ENCODE measurements around the gene KSR2. TPM values are rescaled to one million over a fixed set of nuclear protein-coding genes. Genes with fewer than 3 reads are reported as not detected.
"Not testable (repeated sequence)": the region's sequence is repeated elsewhere in the genome, so short reads cannot be mapped to it uniquely, and the experiment has no call there.

Gene KSR2
- total and polyA plus RNA-seq, 3 donors from 2014 or later = 2.4 to 3.8 (median 2.4) TPM

DNA sequence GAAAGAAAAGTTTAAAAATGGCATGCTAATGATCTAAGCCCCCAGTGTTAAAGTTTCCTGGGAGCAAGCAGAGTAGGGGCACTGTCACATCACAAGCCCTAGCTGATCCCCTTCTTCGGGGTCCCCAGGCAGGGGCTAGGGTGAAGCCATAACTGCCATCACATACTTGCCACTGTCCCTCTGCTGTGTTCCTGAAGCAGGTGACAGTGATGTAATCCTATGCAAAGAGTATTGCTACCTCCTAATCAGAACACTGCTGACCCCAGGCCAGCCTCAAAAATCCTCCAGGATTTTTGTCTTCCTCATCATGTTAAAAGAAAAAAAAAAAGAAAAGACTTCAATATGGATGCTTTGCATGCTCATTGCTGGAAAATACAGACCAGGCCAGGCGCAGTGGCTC is 46.5 kb upstream of the KSR2 start:
- WGBS, 2 donors = 69 to 78% methylated on average over 2 of the region's 2 CpGs
- H3K9me3 ChIP-seq = no peaks in the 10 kb centered on the region
- H3K27ac ChIP-seq = no peak overlapping the region
- H3K27me3 ChIP-seq = no peaks in the 10 kb centered on the region
- no peaks in the 10 kb centered on the region for H3K36me3 ChIP-seq (ENCODE audit: low read depth, missing control alignments)
- no peak overlapping the region for H3K4me3 ChIP-seq
- no peak for DNase-seq
- intact Hi-C loops (cut with DNase I; ENCODE audit: low total_unique reads) = no loop called here
- TF ChIP-seq, protein P1, sequence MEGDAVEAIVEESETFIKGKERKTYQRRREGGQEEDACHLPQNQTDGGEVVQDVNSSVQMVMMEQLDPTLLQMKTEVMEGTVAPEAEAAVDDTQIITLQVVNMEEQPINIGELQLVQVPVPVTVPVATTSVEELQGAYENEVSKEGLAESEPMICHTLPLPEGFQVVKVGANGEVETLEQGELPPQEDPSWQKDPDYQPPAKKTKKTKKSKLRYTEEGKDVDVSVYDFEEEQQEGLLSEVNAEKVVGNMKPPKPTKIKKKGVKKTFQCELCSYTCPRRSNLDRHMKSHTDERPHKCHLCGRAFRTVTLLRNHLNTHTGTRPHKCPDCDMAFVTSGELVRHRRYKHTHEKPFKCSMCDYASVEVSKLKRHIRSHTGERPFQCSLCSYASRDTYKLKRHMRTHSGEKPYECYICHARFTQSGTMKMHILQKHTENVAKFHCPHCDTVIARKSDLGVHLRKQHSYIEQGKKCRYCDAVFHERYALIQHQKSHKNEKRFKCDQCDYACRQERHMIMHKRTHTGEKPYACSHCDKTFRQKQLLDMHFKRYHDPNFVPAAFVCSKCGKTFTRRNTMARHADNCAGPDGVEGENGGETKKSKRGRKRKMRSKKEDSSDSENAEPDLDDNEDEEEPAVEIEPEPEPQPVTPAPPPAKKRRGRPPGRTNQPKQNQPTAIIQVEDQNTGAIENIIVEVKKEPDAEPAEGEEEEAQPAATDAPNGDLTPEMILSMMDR (IDR thresholded peaks at IDR 0.05) = no peak
- TF ChIP-seq POLR2A (IDR thresholded peaks at IDR 0.05) = no peak
- H3K4me1 ChIP-seq = no peaks in the 10 kb centered on the region

DNA sequence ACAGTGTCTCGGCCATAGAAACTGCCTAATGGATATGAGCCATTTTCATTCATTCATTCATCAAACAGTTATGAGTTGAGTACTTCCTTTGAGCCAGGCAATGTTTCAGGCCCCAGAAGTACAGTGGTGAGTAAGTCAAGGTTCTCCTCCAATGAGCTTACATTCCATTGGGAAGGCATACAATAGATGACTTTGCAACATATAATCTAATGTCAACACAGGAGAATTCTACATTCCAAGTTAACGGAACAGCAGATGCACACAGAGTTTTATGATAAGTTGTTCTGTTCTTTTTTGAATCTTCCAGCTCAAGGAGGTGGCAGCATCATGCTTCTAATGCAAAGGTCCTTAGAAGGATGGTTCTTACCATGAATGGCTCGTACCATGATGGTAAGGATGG is 44.5 kb upstream of the KSR2 start:
- no peak overlapping the region for H3K27ac ChIP-seq
- H3K27me3 ChIP-seq = no peaks in the 10 kb centered on the region
- no peak for DNase-seq
- no peaks in the 10 kb centered on the region for H3K9me3 ChIP-seq
- no peak overlapping the region for H3K4me3 ChIP-seq
- 84 to 88% methylated on average over 3 of the region's 3 CpGs for WGBS, 2 donors
- no peaks in the 10 kb centered on the region for H3K36me3 ChIP-seq (ENCODE audit: low read depth, missing control alignments)
- no peak for TF ChIP-seq POLR2A (IDR thresholded peaks at IDR 0.05)
- TF ChIP-seq, protein P1 (IDR thresholded peaks at IDR 0.05) = no peak
- intact Hi-C loops (cut with DNase I; ENCODE audit: low total_unique reads) = no loop called here
- no peaks in the 10 kb centered on the region for H3K4me1 ChIP-seq

DNA sequence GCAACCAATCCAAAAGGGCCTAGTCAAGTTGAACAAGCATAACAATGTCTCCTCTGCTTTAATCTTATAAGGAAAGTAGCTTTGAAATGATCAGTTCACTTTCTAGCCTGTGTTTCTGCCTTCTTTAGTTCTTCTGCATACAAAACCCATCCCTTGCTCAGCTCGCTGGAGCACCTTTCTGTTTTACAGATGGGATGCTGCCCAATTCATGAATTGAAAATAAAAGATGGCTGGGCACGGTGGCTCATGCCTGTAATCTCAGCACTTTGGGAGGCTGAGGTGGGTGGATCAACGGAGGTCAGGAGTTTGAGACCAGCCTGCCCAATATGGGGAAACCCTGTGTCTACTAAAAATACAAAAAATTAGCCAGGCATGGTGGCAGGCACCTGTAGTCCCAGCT is 43.2 kb upstream of the KSR2 start:
- WGBS, 2 donors = 93 to 94% methylated on average over 3 of the region's 3 CpGs
- Histone ChIP-seq H3K36me3 (ENCODE audit: low read depth, missing control alignments) (no peaks in the 10 kb centered on the region), H3K27ac (no peak overlapping the region), H3K4me1 (no peaks in the 10 kb centered on the region), H3K27me3 (no peaks in the 10 kb centered on the region), H3K9me3 (no peaks in the 10 kb centered on the region), H3K4me3 (no peak overlapping the region)
- intact Hi-C loops (cut with DNase I; ENCODE audit: low total_unique reads) = no loop called here
- no peak for DNase-seq
- TF ChIP-seq POLR2A (IDR thresholded peaks at IDR 0.05) = no peak
- TF ChIP-seq, protein P1 (IDR thresholded peaks at IDR 0.05) = no peak

DNA sequence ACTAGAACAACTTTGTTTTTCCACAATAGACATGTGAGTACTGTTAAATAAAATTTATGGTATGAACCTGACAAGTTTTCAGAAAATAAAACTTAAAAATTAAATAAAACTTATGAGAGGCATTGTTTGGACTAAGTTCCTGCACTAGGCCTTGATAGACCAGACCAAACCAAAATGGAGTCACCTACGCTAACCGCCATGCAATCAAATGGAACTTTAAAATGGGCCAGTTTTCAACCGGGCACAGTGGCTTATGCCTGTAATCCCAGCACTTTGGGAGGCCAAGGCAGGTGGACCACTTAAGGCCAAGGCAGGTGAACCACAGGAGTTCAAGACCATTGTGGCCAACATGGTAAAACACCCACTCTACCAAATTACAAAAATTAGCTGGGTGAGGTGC is 42.6 kb upstream of the KSR2 start:
- Histone ChIP-seq H3K9me3 (no peaks in the 10 kb centered on the region), H3K4me1 (no peaks in the 10 kb centered on the region), H3K36me3 (ENCODE audit: low read depth, missing control alignments) (no peaks in the 10 kb centered on the region), H3K27ac (no peak overlapping the region), H3K27me3 (no peaks in the 10 kb centered on the region), H3K4me3 (no peak overlapping the region)
- 92 to 96% methylated on average over 3 of the region's 3 CpGs for WGBS, 2 donors
- intact Hi-C loops (cut with DNase I; ENCODE audit: low total_unique reads) = no loop called here
- TF ChIP-seq POLR2A (IDR thresholded peaks at IDR 0.05) = no peak
- TF ChIP-seq, protein P1 (IDR thresholded peaks at IDR 0.05) = no peak
- DNase-seq = no peak

DNA sequence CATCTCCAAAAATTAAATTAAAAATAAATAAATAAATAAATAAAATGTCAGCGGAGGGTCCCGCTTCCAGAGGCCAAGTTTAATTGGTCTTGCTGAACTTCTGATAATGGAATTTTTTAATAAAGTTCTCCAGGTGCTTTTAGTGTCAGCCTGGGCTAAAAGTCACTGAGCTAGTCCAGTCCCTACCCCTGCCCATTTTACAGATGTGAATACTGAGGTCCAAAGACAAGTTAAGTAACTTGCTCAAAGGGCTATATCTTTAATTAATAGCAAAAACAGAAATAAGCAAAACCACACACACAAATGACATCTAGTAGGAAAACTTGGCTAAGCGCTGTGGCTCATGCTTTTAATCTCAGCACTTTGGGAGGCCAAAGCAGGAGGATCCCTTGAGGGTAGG is 42.1 kb upstream of the KSR2 start:
- Histone ChIP-seq H3K27ac (no peak overlapping the region), H3K27me3 (no peaks in the 10 kb centered on the region), H3K9me3 (no peaks in the 10 kb centered on the region), H3K36me3 (ENCODE audit: low read depth, missing control alignments) (no peaks in the 10 kb centered on the region), H3K4me1 (no peaks in the 10 kb centered on the region), H3K4me3 (no peak overlapping the region)
- DNase-seq = no peak
- WGBS, 2 donors = 96 to 97% methylated on average over 3 of the region's 3 CpGs
- intact Hi-C loops (cut with DNase I; ENCODE audit: low total_unique reads) = no loop called here
- TF ChIP-seq POLR2A (IDR thresholded peaks at IDR 0.05) = no peak
- TF ChIP-seq, protein P1 (IDR thresholded peaks at IDR 0.05) = no peak

DNA sequence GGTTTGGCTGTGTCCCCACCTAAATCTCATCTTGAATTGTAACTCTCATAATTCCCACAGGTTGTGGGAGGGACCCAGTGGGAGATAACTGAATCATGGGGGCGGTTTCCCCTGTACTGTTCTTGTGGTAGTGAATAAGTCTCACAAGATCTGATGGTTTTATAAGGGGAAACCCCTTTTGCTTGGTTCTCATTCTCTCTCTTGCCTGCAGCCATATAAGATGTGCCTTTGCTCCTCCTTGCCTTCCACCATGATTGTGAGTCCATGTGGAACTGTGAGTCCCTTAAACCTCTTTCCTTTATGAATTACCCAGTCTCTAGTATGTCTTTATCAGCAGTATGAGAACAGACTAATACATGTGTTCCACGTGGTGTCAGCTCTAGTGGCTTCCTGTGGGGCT is 31.0 kb upstream of the KSR2 start:
- 71 to 100% methylated on average over 2 of the region's 2 CpGs for WGBS, 2 donors
- H3K27ac ChIP-seq; H3K9me3 ChIP-seq; H3K27me3 ChIP-seq; DNase-seq; intact Hi-C loops (cut with DNase I; ENCODE audit: low total_unique reads); H3K36me3 ChIP-seq (ENCODE audit: low read depth, missing control alignments); H3K4me1 ChIP-seq; H3K4me3 ChIP-seq: not testable (repeated sequence)

Measured in testis (tissue), 3 donors.